OCI-M2 (cell line): Measurements from ENCODE around the gene RAB38.

ENCODE experiments used
- DNase-seq: peaks from one replicate; lab custom pipeline; 2025; ENCODE audit not compliant: unreplicated experiment; lab: John Stamatoyannopoulos, UW

The RAB38 gene

DNA sequence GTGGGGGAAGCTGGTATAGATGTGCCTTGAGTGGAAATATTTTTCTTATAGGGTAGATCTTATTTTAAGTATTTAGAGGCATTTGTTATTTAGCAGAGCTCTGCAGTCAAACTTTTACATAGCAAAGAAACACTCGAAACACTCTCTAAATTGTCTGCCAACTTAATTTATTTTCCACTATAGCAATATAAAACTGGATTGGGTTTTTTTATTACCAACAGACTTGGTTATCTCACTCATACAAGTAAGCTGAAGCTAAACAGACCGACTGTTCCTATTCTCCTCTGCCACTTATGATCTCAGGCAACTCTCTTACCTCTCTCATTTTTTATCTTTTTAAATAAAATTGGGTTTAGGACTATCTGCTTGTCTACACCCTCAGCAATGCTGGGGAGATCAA is 4.6 kb downstream of the RAB38 start:
- DNase-seq: no peak

GRCh38 chr11:88169881-88170280 is 5.4 kb downstream of the RAB38 start:
- no peak for DNase-seq

DNA sequence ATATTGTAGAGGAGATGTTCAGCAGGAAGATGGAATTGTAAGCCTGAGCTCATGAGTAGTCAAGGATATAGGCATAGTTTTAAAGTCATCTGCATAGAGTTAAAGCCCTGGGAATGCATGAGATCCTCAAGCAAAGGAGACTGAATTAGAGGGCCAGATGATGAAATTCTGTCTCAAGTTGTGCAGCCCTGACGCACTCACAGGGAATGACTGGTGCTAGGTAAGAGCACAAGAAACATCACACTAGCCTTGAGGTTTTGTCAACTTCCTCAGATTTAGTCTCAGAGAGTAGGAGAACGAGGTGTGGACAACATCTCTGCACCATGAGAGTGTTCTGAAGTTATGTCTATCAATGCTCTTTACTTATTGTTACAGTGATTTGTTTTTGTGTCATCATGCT is 5.8 kb downstream of the RAB38 start:
- no peak for DNase-seq

DNA sequence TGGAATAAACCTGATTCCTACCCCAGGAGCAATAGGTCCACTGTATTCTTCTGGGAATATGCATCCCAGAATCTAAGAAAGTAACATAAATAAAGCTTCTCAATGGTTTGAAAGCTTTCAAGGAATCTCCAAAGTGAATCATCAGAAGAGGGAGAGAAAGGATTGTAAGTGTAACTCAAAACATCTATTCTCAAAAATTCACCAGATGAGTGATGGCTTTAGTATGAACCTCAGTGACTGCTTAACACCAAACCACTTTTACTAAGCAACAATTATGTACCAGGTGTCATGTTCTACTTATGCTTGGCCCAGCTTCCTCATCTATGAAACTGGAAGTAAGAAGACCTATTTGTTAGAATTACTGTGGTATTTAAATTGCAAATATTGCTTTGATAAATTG is 7.4 kb downstream of the RAB38 start:
- no peak for DNase-seq

- DNase-seq: no peak
Measured at GRCh38 chr11:88164806-88165585, 10.2 kb downstream of the RAB38 start.

DNA sequence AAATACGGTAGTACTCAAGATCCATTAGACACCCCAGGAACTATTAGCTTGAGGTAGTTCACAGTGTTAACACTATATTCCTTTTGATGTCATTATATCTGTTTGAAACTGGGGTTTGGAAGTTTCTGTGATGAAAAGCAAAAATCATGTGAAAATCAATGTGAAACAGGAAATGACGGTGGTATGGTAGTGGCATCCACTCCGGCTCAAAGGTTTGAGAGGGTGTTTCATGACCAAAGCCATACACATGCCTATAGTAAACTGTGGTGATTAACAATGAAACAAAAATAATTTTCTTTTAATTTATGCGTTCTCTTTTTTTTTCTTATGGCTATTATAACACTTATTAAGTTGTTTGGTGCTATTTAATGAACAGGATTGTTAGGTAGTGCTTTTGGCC is 10.9 kb downstream of the RAB38 start:
- no peak for DNase-seq

DNA sequence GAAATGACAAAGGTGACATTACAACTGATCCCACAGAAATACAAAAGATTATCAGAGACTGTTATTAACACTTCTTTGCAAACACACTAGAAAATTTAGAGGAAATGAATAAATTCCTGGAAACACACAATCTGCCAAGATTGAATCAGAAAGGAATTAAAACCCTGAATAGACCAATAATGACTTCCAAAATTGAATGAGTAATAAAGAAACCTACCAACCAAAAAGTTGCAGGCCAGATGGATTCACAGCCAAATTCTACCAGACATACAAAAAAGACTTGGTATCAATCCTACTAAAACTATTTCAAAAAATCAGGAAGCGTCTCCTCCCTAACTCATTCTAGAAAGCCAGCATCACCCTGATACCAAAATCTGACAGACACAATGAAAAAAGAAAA is 17.2 kb downstream of the RAB38 start:
- no peak for DNase-seq

DNA sequence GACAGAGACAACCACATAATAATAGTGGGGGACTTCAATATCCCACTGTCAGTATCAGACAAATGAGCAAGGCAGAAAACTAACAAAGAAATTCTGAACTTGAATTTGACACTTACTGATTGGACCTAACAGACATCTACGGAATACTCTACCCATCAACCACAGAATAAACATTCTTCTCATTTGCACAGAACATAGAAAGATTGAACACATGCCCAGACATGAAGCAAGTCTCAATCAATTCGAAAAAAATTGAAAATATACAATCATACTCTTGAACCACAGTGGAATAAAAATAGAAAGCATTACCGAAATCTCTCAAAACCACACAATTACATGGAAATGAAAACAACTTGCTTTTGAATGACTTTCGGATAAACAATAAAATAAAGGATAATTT is 17.9 kb downstream of the RAB38 start:
- no peak for DNase-seq

DNA sequence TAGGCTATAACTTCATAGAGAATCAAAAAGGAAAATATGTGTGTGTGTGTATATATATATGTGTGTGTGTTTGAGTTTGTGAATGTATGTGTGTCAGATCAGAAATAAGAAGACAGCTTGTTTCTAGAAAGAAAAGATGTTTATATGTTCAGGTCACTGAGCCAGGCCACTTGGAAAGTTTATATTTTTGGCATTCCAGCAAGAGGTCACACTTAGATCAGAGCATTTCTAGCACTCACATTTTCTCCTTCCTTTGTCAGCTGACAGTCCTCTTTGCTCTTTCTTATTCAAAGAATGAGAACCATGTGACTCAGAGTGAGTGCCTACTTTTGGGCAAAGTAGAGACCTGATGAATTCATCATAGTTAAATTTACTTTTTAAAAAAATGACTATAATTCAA is 22.9 kb downstream of the RAB38 start:
- no peak for DNase-seq

- no peak for DNase-seq
Measured at GRCh38 chr11:88151709-88152265, 23.5 kb downstream of the RAB38 start.

DNA sequence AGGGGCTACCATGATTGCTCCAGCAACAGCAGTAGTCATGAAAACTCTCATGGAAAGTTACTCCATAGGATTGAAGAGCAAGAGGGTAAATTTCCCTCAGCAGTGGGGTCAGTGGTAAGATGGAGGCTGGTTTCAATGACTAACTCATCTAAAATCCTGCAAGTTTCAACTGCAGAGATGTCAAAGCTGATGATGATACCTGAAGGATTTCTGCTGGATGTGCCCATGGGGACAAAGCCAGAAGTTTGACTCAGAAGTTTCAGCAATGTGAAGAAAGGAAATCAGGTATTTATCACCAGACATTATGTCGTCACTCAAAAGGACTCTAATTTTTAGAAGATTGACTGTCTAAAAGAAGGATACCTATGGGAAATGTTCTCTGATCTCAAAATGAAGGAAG is 29.1 kb downstream of the RAB38 start:
- no peak for DNase-seq

- DNase-seq: no peak
Measured at GRCh38 chr11:88139865-88140264, 35.4 kb downstream of the RAB38 start.

GRCh38 chr11:88131764-88132470 is 43.3 kb downstream of the RAB38 start:
- DNase-seq: no peak

DNA sequence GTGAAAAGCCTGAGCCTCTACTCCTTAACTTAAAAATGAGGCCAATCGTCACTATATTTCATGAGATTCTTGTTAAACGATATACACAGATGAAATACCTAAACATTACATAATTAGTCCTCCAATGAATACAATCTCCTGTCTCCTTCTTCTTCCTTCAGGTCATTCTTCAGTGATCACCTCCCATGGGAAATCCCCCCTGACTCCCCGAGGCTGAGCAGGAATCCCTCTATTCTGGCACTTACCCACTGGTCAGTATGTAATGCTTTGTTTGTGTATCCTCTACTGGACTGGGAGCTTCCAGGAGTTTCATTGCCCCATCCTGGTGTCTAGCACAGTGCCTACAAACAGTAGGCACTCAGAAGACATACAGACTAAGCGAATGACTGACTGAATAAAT is 52.3 kb downstream of the RAB38 start:
- DNase-seq: no peak

- DNase-seq: no peak
Measured at GRCh38 chr11:88119561-88119960, 55.7 kb downstream of the RAB38 start.

GRCh38 chr11:88117281-88117858 is 57.9 kb downstream of the RAB38 start:
- DNase-seq: no peak

DNA sequence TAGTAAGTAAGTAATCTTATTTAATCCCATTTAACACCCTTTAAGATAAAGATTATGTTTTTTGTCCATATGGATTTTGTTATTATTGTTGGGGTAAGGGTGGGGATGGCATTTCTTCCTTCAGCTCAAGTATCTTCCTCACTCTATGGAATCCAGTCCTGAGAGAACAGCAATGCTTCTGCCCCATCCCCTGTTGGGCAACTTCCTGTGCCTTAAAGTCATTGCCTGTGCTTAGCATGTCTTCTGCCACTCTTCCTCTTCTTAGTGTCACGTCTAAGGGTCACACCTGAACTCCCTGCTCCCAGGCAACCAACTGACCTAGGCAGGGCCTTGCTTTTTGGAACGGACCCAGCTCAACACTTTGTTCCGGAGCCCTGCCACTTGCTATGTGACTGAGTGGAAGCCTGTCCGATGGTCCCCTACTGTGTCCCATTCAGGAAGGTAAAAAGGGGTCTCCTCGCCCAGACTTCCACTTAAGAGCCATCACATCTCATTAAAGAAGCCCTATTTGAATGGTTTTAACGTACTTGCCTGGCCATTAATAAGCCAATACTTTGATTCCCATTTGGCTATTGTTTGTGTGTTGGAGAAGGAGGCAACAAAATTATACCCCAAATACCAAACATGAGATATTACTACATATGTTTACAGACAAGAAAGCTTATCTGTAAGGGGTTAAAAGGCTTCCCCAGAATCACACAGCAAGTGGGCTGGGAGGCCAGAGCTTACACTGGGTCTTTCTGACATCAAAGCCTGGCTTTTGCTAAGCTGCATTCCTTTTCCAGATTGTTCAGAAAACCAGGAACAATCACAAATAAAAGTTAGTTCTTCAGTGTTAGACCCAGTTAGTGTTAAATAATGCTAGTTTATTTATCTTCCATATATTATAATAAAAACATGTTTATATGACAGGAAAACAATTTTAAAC is 59.2 kb downstream of the RAB38 start:
- no peak for DNase-seq

- no peak for DNase-seq
Measured at GRCh38 chr11:88114486-88115045, 60.7 kb downstream of the RAB38 start.

DNA sequence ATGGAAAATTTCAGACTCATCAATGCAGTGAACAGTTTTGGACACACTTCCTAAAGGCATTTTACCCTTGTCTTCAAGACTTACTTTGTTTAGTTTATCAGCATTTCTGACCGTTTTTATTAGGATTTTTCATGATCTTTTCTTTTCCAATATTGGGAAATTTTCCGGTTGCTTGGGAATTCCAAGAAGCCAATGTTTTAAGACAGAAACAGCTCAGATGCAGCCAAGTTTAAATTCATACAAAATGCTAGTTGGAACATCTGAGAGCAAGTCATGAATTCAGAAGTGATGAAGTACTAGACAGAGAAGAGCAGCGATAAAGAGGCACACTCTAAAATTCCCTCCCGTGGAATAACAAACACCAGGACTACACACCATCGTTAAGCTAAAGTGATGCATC is 68.6 kb downstream of the RAB38 start:
- no peak for DNase-seq

DNA sequence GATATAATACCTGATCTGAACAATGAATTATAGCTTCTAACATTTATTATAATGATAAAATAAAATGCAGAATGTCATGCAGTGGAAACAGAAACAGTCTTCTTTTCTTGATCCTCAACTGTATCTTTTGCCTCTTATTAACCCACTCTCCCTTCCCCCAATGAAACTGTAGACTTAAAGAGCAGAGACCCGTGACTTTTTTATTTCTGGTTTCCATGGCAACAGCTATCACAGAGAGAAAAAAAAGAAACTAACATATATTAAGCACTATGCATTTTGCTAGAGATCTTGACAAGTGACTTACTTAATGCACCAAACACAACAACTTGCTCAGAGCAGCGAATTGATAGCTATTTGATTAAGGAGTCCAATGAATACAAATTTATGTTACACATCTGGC is 69.3 kb downstream of the RAB38 start:
- no peak for DNase-seq

DNA sequence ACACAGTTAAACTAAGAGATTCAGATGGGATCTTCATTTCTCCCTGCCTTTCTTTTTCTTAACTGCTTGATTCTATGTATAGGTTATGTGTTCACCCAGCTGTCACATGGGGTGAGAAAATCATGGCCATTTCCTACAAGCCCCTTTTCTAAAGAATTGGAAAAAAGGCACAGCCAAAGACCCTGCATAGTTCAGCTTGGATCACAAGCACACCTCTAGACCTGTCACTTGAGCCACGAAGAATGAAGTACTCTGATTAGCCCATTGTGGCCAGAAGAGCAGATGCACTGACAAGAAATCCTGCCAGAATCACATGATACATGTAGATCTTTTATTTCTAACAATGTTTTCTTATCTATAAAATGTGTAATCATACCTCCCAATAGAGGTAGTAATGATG is 69.7 kb downstream of the RAB38 start:
- DNase-seq: no peak
